HG03571 (cell line): ENCODE measurements around the gene PHACTR1.

Experiments used
- ATAC-seq: cut with Tn5 transposase; IDR thresholded peaks from one replicate; pipeline ENCODE4 v1.9.1; 2021; ENCODE audit not compliant: unreplicated experiment

Gene PHACTR1

GRCh38 chr6:13273931-13274706, 557.6 kb downstream of the PHACTR1 start:
- peak; percentile 38 for ATAC-seq

- ATAC-seq, result no peak
Measured at GRCh38 chr6:13274707-13275434, 558.3 kb downstream of the PHACTR1 start.

- ATAC-seq, result no peak
Measured at GRCh38 chr6:13275435-13275989, 558.9 kb downstream of the PHACTR1 start.

GRCh38 chr6:13277231-13277630, 560.7 kb downstream of the PHACTR1 start:
- no peak for ATAC-seq

GRCh38 chr6:13278164-13278563, 561.6 kb downstream of the PHACTR1 start:
- no peak for ATAC-seq

GRCh38 chr6:13278991-13279390, 562.4 kb downstream of the PHACTR1 start:
- no peak for ATAC-seq

GRCh38 chr6:13280254-13280653, 563.7 kb downstream of the PHACTR1 start:
- no peak for ATAC-seq

GRCh38 chr6:13281686-13282085, 565.1 kb downstream of the PHACTR1 start:
- no peak for ATAC-seq

GRCh38 chr6:13282393-13283069, 566.0 kb downstream of the PHACTR1 start:
- no peak for ATAC-seq

GRCh38 chr6:13283331-13283730, 566.8 kb downstream of the PHACTR1 start:
- ATAC-seq, result no peak

- no peak for ATAC-seq
Measured at GRCh38 chr6:13284646-13285045, 568.1 kb downstream of the PHACTR1 start.

GRCh38 chr6:13285705-13286104, 569.1 kb downstream of the PHACTR1 start:
- ATAC-seq, result no peak

- ATAC-seq, result no peak
Measured at GRCh38 chr6:13286181-13286580, 569.6 kb downstream of the PHACTR1 start.

GRCh38 chr6:13287104-13287503, 570.5 kb downstream of the PHACTR1 start:
- no peak for ATAC-seq

- ATAC-seq, result no peak
Measured at GRCh38 chr6:13288481-13288880, 571.9 kb downstream of the PHACTR1 start.

GRCh38 chr6:13288969-13289391, 572.4 kb downstream of the PHACTR1 start:
- ATAC-seq, result no peak

- ATAC-seq, result no peak
Measured at GRCh38 chr6:13289789-13290318, 573.3 kb downstream of the PHACTR1 start.

GRCh38 chr6:13290335-13290734, 573.8 kb downstream of the PHACTR1 start:
- ATAC-seq, result no peak

GRCh38 chr6:13292774-13293173, 576.2 kb downstream of the PHACTR1 start:
- ATAC-seq, result no peak

GRCh38 chr6:13294499-13295069, 578.0 kb downstream of the PHACTR1 start:
- no peak for ATAC-seq

GRCh38 chr6:13295576-13295975, 579.0 kb downstream of the PHACTR1 start:
- ATAC-seq, result no peak
